Stimulated activated effector memory CD8-positive, alpha-beta T cell treated with anti-CD3 and anti-CD28 coated beads, Interleukin-12 subunit alpha, Interleukin-12 subunit beta, amount 100 ng/mL, for 72 hours (primary cell): ENCODE results near the gene CPA4.

Experiments used
- ATAC-seq: fragments of 150-1000 bp; cut with Tn5 transposase; 2 replicates; pipeline ENCODE4 v1.10.0; 2021
- DNase-seq, 2 donors: peaks; one replicate each; pipeline ENCODE4 v3.0.0; 2021 to 2022; ENCODE audit warnings: low spot score in 2 of 2
- H3K27ac Mint-ChIP-seq: one replicate; pipeline ENCODE4 v1.8.0; 2022; ENCODE audit warnings: mild to moderate bottlenecking, mixed read lengths
- H3K36me3 Mint-ChIP-seq: one replicate; pipeline ENCODE4 v1.8.0; 2022; ENCODE audit warnings: mild to moderate bottlenecking, mixed read lengths
- H3K4me1 Mint-ChIP-seq: one replicate; pipeline ENCODE4 v1.8.0; 2022; ENCODE audit warnings: mixed read lengths
- H3K4me3 Mint-ChIP-seq: one replicate; pipeline ENCODE4 v1.8.0; 2022; ENCODE audit warnings: mild to moderate bottlenecking, mixed read lengths
- H3K9me3 Mint-ChIP-seq: one replicate; pipeline ENCODE4 v1.8.0; 2022; ENCODE audit warnings: mixed read lengths

The CPA4 gene

GRCh38 chr7:130270947-130271800 lies 21.8 kb upstream of the CPA4 start:
- ATAC-seq (no peak), DNase-seq (no peak)
- Mint-ChIP-seq H3K4me1 (peaks cover 4% of the 10 kb centered on the region), H3K27ac (no peak overlapping the region), H3K4me3 (no peak overlapping the region), H3K36me3 (no peaks in the 10 kb centered on the region), H3K9me3 (no peaks in the 10 kb centered on the region)

GRCh38 chr7:130272381-130273080 lies 20.4 kb upstream of the CPA4 start:
- H3K27ac Mint-ChIP-seq = no peak overlapping the region
- H3K4me3 Mint-ChIP-seq = no peak overlapping the region
- ATAC-seq (no peak), DNase-seq (no peak)
- no peaks in the 10 kb centered on the region for H3K36me3 Mint-ChIP-seq
- H3K9me3 Mint-ChIP-seq = no peaks in the 10 kb centered on the region
- peaks cover 17% of the 10 kb centered on the region for H3K4me1 Mint-ChIP-seq

GRCh38 chr7:130273081-130273932 lies 19.7 kb upstream of the CPA4 start:
- Mint-ChIP-seq H3K4me3 (no peak overlapping the region), H3K36me3 (no peaks in the 10 kb centered on the region), H3K27ac (no peak overlapping the region), H3K9me3 (no peaks in the 10 kb centered on the region), H3K4me1 (peaks cover 24% of the 10 kb centered on the region)
- DNase-seq (no peak), ATAC-seq (no peak)

GRCh38 chr7:130273933-130274255 lies 19.1 kb upstream of the CPA4 start:
- H3K4me3 Mint-ChIP-seq = no peak overlapping the region

GRCh38 chr7:130274296-130274695 lies 18.7 kb upstream of the CPA4 start:
- Mint-ChIP-seq H3K4me1 (peaks cover 24% of the 10 kb centered on the region), H3K27ac (no peak overlapping the region), H3K4me3 (no peak overlapping the region), H3K9me3 (no peaks in the 10 kb centered on the region), H3K36me3 (no peaks in the 10 kb centered on the region)
- DNase-seq = no peak
- ATAC-seq = no peak

More at GRCh38 chr7:130273933-130274255, 19.1 kb upstream of the CPA4 start:
- DNase-seq = no peak
- Mint-ChIP-seq H3K4me1 (peaks cover 24% of the 10 kb centered on the region), H3K9me3 (no peaks in the 10 kb centered on the region), H3K27ac (no peak overlapping the region), H3K36me3 (no peaks in the 10 kb centered on the region)
- no peak for ATAC-seq

- H3K36me3 Mint-ChIP-seq = no peaks in the 10 kb centered on the region
- H3K4me1 Mint-ChIP-seq = peaks cover 24% of the 10 kb centered on the region
- H3K4me3 Mint-ChIP-seq = no peak overlapping the region
- no peaks in the 10 kb centered on the region for H3K9me3 Mint-ChIP-seq
- ATAC-seq (no peak), DNase-seq (no peak)
- H3K27ac Mint-ChIP-seq = no peak overlapping the region
Observed at GRCh38 chr7:130274983-130275591, 17.9 kb upstream of the CPA4 start.

- Mint-ChIP-seq H3K9me3 (no peaks in the 10 kb centered on the region), H3K27ac (no peak overlapping the region), H3K4me3 (no peak overlapping the region), H3K36me3 (no peaks in the 10 kb centered on the region), H3K4me1 (peaks cover 24% of the 10 kb centered on the region)
- ATAC-seq (no peak), DNase-seq (no peak)
Observed at GRCh38 chr7:130275826-130276297, 17.1 kb upstream of the CPA4 start.

- ATAC-seq = peak; percentile 89
- peak; percentile 3 to 54 for DNase-seq
- H3K4me1 Mint-ChIP-seq = peaks cover 24% of the 10 kb centered on the region
- H3K9me3 Mint-ChIP-seq = no peaks in the 10 kb centered on the region
- H3K4me3 Mint-ChIP-seq = peak overlapping the region; percentile 31
- peak overlapping the region; percentile 68 for H3K27ac Mint-ChIP-seq
- H3K36me3 Mint-ChIP-seq = no peaks in the 10 kb centered on the region
Observed at GRCh38 chr7:130276796-130277762, 15.9 kb upstream of the CPA4 start.

- ATAC-seq (no peak), DNase-seq (no peak)
- no peaks in the 10 kb centered on the region for H3K9me3 Mint-ChIP-seq
- H3K4me3 Mint-ChIP-seq = peak overlapping the region; percentile 31
- peaks cover 24% of the 10 kb centered on the region for H3K4me1 Mint-ChIP-seq
- H3K36me3 Mint-ChIP-seq = no peaks in the 10 kb centered on the region
- peak overlapping the region; percentile 68 for H3K27ac Mint-ChIP-seq
Observed at GRCh38 chr7:130277763-130278643, 15.0 kb upstream of the CPA4 start.

GRCh38 chr7:130278860-130279259 lies 14.1 kb upstream of the CPA4 start:
- Mint-ChIP-seq H3K36me3 (no peaks in the 10 kb centered on the region), H3K9me3 (no peaks in the 10 kb centered on the region), H3K4me3 (no peak overlapping the region), H3K4me1 (peaks cover 24% of the 10 kb centered on the region), H3K27ac (no peak overlapping the region)
- no peak for ATAC-seq
- DNase-seq = no peak

- Mint-ChIP-seq H3K36me3 (no peaks in the 10 kb centered on the region), H3K27ac (no peak overlapping the region), H3K9me3 (no peaks in the 10 kb centered on the region), H3K4me3 (no peak overlapping the region), H3K4me1 (peaks cover 24% of the 10 kb centered on the region)
- ATAC-seq (no peak), DNase-seq (no peak)
Observed at GRCh38 chr7:130279286-130279685, 13.7 kb upstream of the CPA4 start.

- H3K4me3 Mint-ChIP-seq = no peak overlapping the region
- DNase-seq (no peak), ATAC-seq (no peak)
- no peaks in the 10 kb centered on the region for H3K9me3 Mint-ChIP-seq
- peaks cover 24% of the 10 kb centered on the region for H3K4me1 Mint-ChIP-seq
- no peak overlapping the region for H3K27ac Mint-ChIP-seq
- no peaks in the 10 kb centered on the region for H3K36me3 Mint-ChIP-seq
Observed at GRCh38 chr7:130279906-130280305, 13.1 kb upstream of the CPA4 start.

GRCh38 chr7:130281260-130281659 lies 11.7 kb upstream of the CPA4 start:
- no peaks in the 10 kb centered on the region for H3K36me3 Mint-ChIP-seq
- ATAC-seq (no peak), DNase-seq (no peak)
- H3K27ac Mint-ChIP-seq = no peak overlapping the region
- peaks cover 19% of the 10 kb centered on the region for H3K4me1 Mint-ChIP-seq
- H3K9me3 Mint-ChIP-seq = no peaks in the 10 kb centered on the region
- H3K4me3 Mint-ChIP-seq = no peak overlapping the region
